Endothelial cell of umbilical vein (primary cell): ENCODE measurements around the gene SUFU. TPM values are rescaled to one million over a fixed set of nuclear protein-coding genes. Genes with fewer than 3 reads are reported as not detected.

Experiments used
- BruUV-seq: library from RNA; stranded (reverse); fragments of 400-500 nt; replicated peaks from 2 replicates; lab custom pipeline; 2021; lab: Mats Ljungman, UMichigan
- CTCF ChIA-PET: fragments of 300-600, 350-600 bp; sonication (Branson Sonifier 250); formaldehyde crosslinking; loops from one replicate; lab custom pipeline; 2021; ENCODE audit warnings: antibody characterized with exemption, inconsistent platforms; lab: Charles Lee
- POLR2A ChIA-PET: fragments of 300-600, 350-600 bp; sonication (Branson Sonifier 250); formaldehyde crosslinking; loops from one replicate; lab custom pipeline; 2021; ENCODE audit warnings: antibody characterized with exemption, inconsistent platforms; lab: Charles Lee
- DNase-seq: peaks from one replicate; pipeline ENCODE4 v3.0.0-alpha.2; 2011; ENCODE audit warnings: low read depth, low spot score
- FAIRE-seq: peaks from 2 replicates; lab custom pipeline; 2011; peaks lifted over from hg19 to GRCh38; lab: Jason Lieb, UNC
- H2AFZ ChIP-seq: 2 replicates; pipeline ENCODE4 v1.6.0; 2012; ENCODE audit warnings: low read depth, low read length, control low read depth, inconsistent platforms
- H3K27ac ChIP-seq: 2 replicates; pipeline ENCODE4 v1.5.1; 2011; ENCODE audit warnings: low read depth, mild to moderate bottlenecking, control low read depth, low read length, moderate library complexity; ENCODE audit not compliant: insufficient read depth
- H3K27me3 ChIP-seq, 2 experiments: 2 replicates each; pipeline versions ENCODE4 v1.6.0 to v1.6.1; 2011; ENCODE audit warnings: low read length in 2 of 2, mixed read lengths in 1 of 2; ENCODE audit not compliant: control insufficient read depth in 2 of 2, insufficient read depth in 2 of 2
- H3K36me3 ChIP-seq, 2 experiments: 2 replicates in 1 of 2; 3 replicates in 1 of 2; pipeline ENCODE4 v1.5.1; 2011; ENCODE audit warnings: low read length in 2 of 2, mild to moderate bottlenecking in 1 of 2, moderate library complexity in 1 of 2; ENCODE audit not compliant: control insufficient read depth in 2 of 2, insufficient read depth in 2 of 2; ENCODE audit errors: extremely low read depth in 1 of 2
- H3K4me1 ChIP-seq: 3 replicates; pipeline ENCODE4 v1.5.1; 2011; ENCODE audit warnings: mild to moderate bottlenecking, low read length; ENCODE audit not compliant: control insufficient read depth, insufficient read depth; ENCODE audit errors: extremely low read depth
- H3K4me2 ChIP-seq: 2 replicates; pipeline ENCODE4 v1.6.1; 2011; ENCODE audit warnings: low read length, control low read depth, mixed read lengths; ENCODE audit not compliant: insufficient read depth
- H3K4me3 ChIP-seq, 3 experiments: fragments of 200-600 bp in 1 of 3; sonication (generic), shearing (Covaris generic) in 1 of 3; replicated peaks in 1 of 3; 2 replicates each; pipeline ENCODE4 v1.5.1; 2011 to 2016; ENCODE audit warnings: control low read depth in 3 of 3, low read length in 3 of 3, mild to moderate bottlenecking in 2 of 3, inconsistent platforms in 1 of 3, low read depth in 1 of 3, moderate library complexity in 1 of 3; ENCODE audit not compliant: insufficient read depth in 1 of 3
- H3K79me2 ChIP-seq: 2 replicates; pipeline ENCODE4 v1.6.0; 2012; ENCODE audit warnings: low read length, inconsistent platforms; ENCODE audit not compliant: control insufficient read depth, insufficient read depth
- H3K9ac ChIP-seq: replicated peaks from 2 replicates; pipeline ENCODE3; 2011; ENCODE audit warnings: low read length, control low read depth; ENCODE audit not compliant: insufficient read depth; ENCODE audit errors: extremely low read depth
- H3K9me1 ChIP-seq: replicated peaks from 3 replicates; pipeline ENCODE4 v1.6.0; 2011; ENCODE audit warnings: mild to moderate bottlenecking, low read length; ENCODE audit not compliant: control insufficient read depth, insufficient read depth; ENCODE audit errors: extremely low read depth
- H3K9me3 ChIP-seq: replicated peaks from 2 replicates; pipeline ENCODE4 v1.5.1; 2012; ENCODE audit warnings: low read length, inconsistent platforms; ENCODE audit not compliant: control insufficient read depth, insufficient read depth
- H4K20me1 ChIP-seq: replicated peaks from 2 replicates; pipeline ENCODE3; 2011; ENCODE audit warnings: mild to moderate bottlenecking, low read length; ENCODE audit not compliant: control insufficient read depth, insufficient read depth; ENCODE audit errors: extremely low read depth
- EZH2 ChIP-seq: IDR thresholded peaks from 2 replicates; pipeline ENCODE4 v1.6.1; 2012; ENCODE audit warnings: borderline replicate concordance, low read depth, mild to moderate bottlenecking, moderate library complexity, low read length, inconsistent platforms; ENCODE audit not compliant: severe bottlenecking
- FOS ChIP-seq: IDR thresholded peaks from 2 replicates; pipeline ENCODE4 v1.6.1; 2011; ENCODE audit warnings: mild to moderate bottlenecking, low read length, moderate library complexity, borderline replicate concordance; ENCODE audit not compliant: insufficient read depth
- GATA2 ChIP-seq: IDR thresholded peaks from 2 replicates; pipeline ENCODE4 v1.7.0; 2011; ENCODE audit warnings: low read depth, mild to moderate bottlenecking, moderate library complexity, mixed read lengths, low read length; ENCODE audit not compliant: insufficient read length, insufficient read depth
- JUN ChIP-seq: IDR thresholded peaks from 2 replicates; pipeline ENCODE4 v1.6.1; 2011; ENCODE audit warnings: borderline replicate concordance, low read depth; ENCODE audit not compliant: insufficient read length, insufficient read depth
- MYC ChIP-seq: IDR thresholded peaks from one replicate; pipeline ENCODE4 v1.6.1; 2011; ENCODE audit warnings: mild to moderate bottlenecking, low read depth, low read length
- POLR2A ChIP-seq: IDR thresholded peaks from 2 replicates; pipeline ENCODE4 v1.6.1; 2012; ENCODE audit warnings: low read depth, mild to moderate bottlenecking, control low read depth, low read length
- POLR2AphosphoS5 ChIP-seq: IDR thresholded peaks from 2 replicates; pipeline ENCODE4 v1.6.1; 2012; ENCODE audit warnings: low read depth, mild to moderate bottlenecking, control low read depth, low read length, moderate library complexity; ENCODE audit not compliant: insufficient read depth
- dilution Hi-C: fragments of 300-500 bp; cut with MboI; formaldehyde crosslinking; loops from one replicate; pipeline ENCODE4 v1.15.0; 2019; ENCODE audit warnings: low sequenced_read_pairs; ENCODE audit not compliant: extremely low pct_ligation_motif_present
- intact Hi-C: fragments of 100-400 bp; cut with micrococcal nuclease; formaldehyde crosslinking; loops from one replicate; pipeline ENCODE4 v1.10.0; 2022
- polyA plus RNA-seq, 4 experiments: library from polyadenylated mRNA; depleted of rRNA in 3 of 4; stranded (reverse) in 3 of 4; unstranded in 1 of 4; fragments of >200 nt; gene quantifications; 2 replicates each; pipeline versions ENCODE4 v1.2.1 to v1.2.3, GENCODE V29; 2011 to 2012; ENCODE audit warnings: missing spikeins in 1 of 4
- total RNA-seq: library from RNA; stranded (reverse); gene quantifications from 2 replicates; pipeline ENCODE4 v1.2.3, GENCODE V29; 2021
- TF ChIP-seq, protein P1 (sequence below): IDR thresholded peaks from 2 replicates; pipeline ENCODE4 v1.6.1; 2011; ENCODE audit not compliant: insufficient read depth, insufficient read length
- TF ChIP-seq, protein P2 (sequence below), 2 donors: IDR thresholded peaks; 1 replicate in 1 of 2; 2 replicates in 1 of 2; pipeline ENCODE4 v1.5.1; 2011; ENCODE audit warnings: low read length in 2 of 2, mild to moderate bottlenecking in 2 of 2, moderate library complexity in 2 of 2, control low read depth in 1 of 2, inconsistent platforms in 1 of 2, low read depth in 1 of 2; ENCODE audit not compliant: insufficient read depth in 1 of 2; ENCODE audit errors: extremely low read depth in 1 of 2

SUFU gene
- total and polyA plus RNA-seq, 2 donors (not counting 3 experiments of a cell fraction or from before 2014, with no cell fraction given): 10.1 to 16.3 TPM

DNA sequence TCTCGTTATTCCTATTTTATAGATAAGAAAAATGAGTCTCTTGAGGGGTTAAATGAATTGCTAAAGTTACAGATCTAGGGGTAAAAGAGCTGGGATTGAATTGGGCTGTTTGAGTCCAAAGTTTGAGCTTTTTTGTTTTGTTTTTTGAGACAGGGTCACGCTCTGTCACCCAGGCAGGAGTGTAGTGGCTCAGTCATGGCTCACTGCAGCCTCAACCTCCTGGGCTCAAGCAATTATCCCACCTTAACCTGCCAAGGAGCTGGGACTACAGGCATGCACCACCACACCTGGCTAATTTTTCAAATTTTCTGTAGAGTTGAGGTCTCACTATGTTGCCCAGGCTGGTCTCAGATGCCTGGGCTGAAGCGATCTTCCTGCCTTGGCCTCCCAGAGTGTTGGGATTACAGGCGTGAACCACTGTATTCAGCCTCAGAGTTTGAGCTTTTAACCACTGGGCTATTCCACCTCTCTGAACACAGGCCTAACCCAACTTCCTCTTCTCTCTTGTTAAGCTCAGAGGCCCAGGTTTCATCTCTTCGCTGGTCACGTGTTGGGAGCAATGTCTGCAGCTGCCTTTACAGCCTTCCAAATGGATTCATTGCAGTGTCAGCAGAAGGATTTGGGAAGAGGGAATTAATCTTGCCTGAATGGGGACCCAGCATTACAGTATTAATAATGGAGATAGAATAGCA, 8.0 kb downstream of the SUFU start:
- Histone ChIP-seq H3K9me1 (no peaks in the 10 kb centered on the region), H4K20me1 (no peaks in the 10 kb centered on the region), H3K36me3 (peaks cover 5 to 15% of the 10 kb centered on the region in 2 experiments), H3K4me1 (peaks cover 12% of the 10 kb centered on the region), H3K27ac (no peak overlapping the region), H3K27me3 (no peaks in the 10 kb centered on the region), H3K4me2 (no peak overlapping the region), H3K9me3 (no peaks in the 10 kb centered on the region), H2AFZ (no peak overlapping the region), H3K4me3 (no peak overlapping the region), H3K79me2 (peaks cover 6% of the 10 kb centered on the region), H3K9ac (no peak overlapping the region)
- BruUV-seq: no TSS peak
- dilution Hi-C loops: no loop called here
- ChIA-PET POLR2A (no interaction called here), CTCF (interaction anchor here (1.0 to 1.1 kb wide), 2 partner anchors 9 to 68 kb away, joined by 3 to 4 read pairs; partner anchors contain the start of gene ACTR1A)
- TF ChIP-seq FOS (no peak), MYC (no peak), POLR2AphosphoS5 (no peak), EZH2 (no peak), POLR2A (no peak), JUN (no peak), GATA2 (no peak)
- TF ChIP-seq, protein P1, sequence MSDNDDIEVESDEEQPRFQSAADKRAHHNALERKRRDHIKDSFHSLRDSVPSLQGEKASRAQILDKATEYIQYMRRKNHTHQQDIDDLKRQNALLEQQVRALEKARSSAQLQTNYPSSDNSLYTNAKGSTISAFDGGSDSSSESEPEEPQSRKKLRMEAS: no peak
- TF ChIP-seq, protein P2, sequence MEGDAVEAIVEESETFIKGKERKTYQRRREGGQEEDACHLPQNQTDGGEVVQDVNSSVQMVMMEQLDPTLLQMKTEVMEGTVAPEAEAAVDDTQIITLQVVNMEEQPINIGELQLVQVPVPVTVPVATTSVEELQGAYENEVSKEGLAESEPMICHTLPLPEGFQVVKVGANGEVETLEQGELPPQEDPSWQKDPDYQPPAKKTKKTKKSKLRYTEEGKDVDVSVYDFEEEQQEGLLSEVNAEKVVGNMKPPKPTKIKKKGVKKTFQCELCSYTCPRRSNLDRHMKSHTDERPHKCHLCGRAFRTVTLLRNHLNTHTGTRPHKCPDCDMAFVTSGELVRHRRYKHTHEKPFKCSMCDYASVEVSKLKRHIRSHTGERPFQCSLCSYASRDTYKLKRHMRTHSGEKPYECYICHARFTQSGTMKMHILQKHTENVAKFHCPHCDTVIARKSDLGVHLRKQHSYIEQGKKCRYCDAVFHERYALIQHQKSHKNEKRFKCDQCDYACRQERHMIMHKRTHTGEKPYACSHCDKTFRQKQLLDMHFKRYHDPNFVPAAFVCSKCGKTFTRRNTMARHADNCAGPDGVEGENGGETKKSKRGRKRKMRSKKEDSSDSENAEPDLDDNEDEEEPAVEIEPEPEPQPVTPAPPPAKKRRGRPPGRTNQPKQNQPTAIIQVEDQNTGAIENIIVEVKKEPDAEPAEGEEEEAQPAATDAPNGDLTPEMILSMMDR (IDR thresholded peaks at IDR 0.05; ENCODE audit: extremely low read depth in 1 of 2, insufficient read depth in 1 of 2, low read depth in 1 of 2, low read length in 2 of 2): no peak
- intact Hi-C loops: no loop called here
- FAIRE-seq (no peak), DNase-seq (no peak)
